DND-41 (cell line): Measurements from ENCODE around the gene BORCS6.

ENCODE experiments used
- ATAC-seq: fragments of 200-7000 bp; cut with Tn5 transposase; 3 replicates; pipeline ENCODE4 v1.9.1; 2021; ENCODE audit warnings: low read depth; ENCODE audit not compliant: insufficient read depth
- DNase-seq: peaks from one replicate; pipeline ENCODE4 v3.0.0-alpha.2; 2020
- H2AFZ ChIP-seq: 2 replicates; pipeline ENCODE4 v1.6.0; 2012; ENCODE audit warnings: low read depth, low read length
- H3K27ac ChIP-seq: 2 replicates; pipeline ENCODE4 v1.5.1; 2012; ENCODE audit warnings: low read length, inconsistent platforms
- H3K27me3 ChIP-seq: fragments of 200-600 bp; sonication (generic); 2 replicates; pipeline ENCODE4 v1.6.0; 2012; ENCODE audit warnings: low read length, mild to moderate bottlenecking, inconsistent platforms; ENCODE audit not compliant: insufficient read depth, poor library complexity
- H3K36me3 ChIP-seq: 2 replicates; pipeline ENCODE4 v1.5.1; 2012; ENCODE audit warnings: low read length, inconsistent platforms; ENCODE audit not compliant: insufficient read depth
- H3K4me1 ChIP-seq: 2 replicates; pipeline ENCODE4 v1.5.1; 2012; ENCODE audit warnings: mild to moderate bottlenecking, low read length; ENCODE audit not compliant: insufficient read depth
- H3K4me2 ChIP-seq: 2 replicates; pipeline ENCODE4 v1.6.0; 2012; ENCODE audit warnings: mild to moderate bottlenecking, moderate library complexity, low read length, inconsistent platforms; ENCODE audit not compliant: insufficient read depth
- H3K4me3 ChIP-seq, 2 experiments: fragments of 200-600 bp in 1 of 2; shearing (Covaris generic) in 1 of 2; 2 replicates each; pipeline ENCODE4 v1.5.1; 2012 to 2016; ENCODE audit warnings: inconsistent platforms in 2 of 2, low read length in 2 of 2, mild to moderate bottlenecking in 2 of 2, low read depth in 1 of 2, moderate library complexity in 1 of 2
- H3K79me2 ChIP-seq: 2 replicates; pipeline ENCODE4 v1.6.0; 2012; ENCODE audit warnings: low read length, inconsistent platforms; ENCODE audit not compliant: insufficient read depth
- H3K9ac ChIP-seq: 2 replicates; pipeline ENCODE4 v1.6.0; 2012; ENCODE audit warnings: low read depth, mild to moderate bottlenecking, inconsistent platforms, low read length, moderate library complexity
- H3K9me3 ChIP-seq: 2 replicates; pipeline ENCODE4 v1.5.1; 2012; ENCODE audit warnings: low read length, moderate library complexity, mild to moderate bottlenecking, inconsistent platforms; ENCODE audit not compliant: insufficient read depth, severe bottlenecking
- H4K20me1 ChIP-seq: 2 replicates; pipeline ENCODE4 v1.6.0; 2012; ENCODE audit warnings: low read length; ENCODE audit not compliant: insufficient read depth
- CTCF ChIP-seq: IDR thresholded peaks from 2 replicates; pipeline ENCODE4 v1.5.1; 2012; ENCODE audit warnings: borderline replicate concordance, low read length, moderate library complexity, mild to moderate bottlenecking; ENCODE audit not compliant: poor library complexity, severe bottlenecking; ENCODE audit errors: extremely low read depth
- EZH2 ChIP-seq: IDR thresholded peaks from 3 replicates; pipeline ENCODE4 v1.6.1; 2012; ENCODE audit warnings: borderline replicate concordance, low read depth, mild to moderate bottlenecking, moderate library complexity, low read length, inconsistent platforms; ENCODE audit not compliant: severe bottlenecking

BORCS6 gene

GRCh38 chr17:8224891-8225812 is 35.2 kb upstream of the BORCS6 start:
- H2AFZ ChIP-seq = no peak overlapping the region
- H3K27ac ChIP-seq = no peak overlapping the region
- H3K36me3 ChIP-seq = peaks cover 32% of the 10 kb centered on the region
- no peaks in the 10 kb centered on the region for H3K27me3 ChIP-seq
- H3K4me1 ChIP-seq = peaks cover 32% of the 10 kb centered on the region
- H3K4me2 ChIP-seq = no peak overlapping the region
- no peak overlapping the region for H3K4me3 ChIP-seq
- no peak overlapping the region for H3K9ac ChIP-seq
- no peaks in the 10 kb centered on the region for H3K9me3 ChIP-seq
- DNase-seq (no peak), ATAC-seq (no peak)
- no peaks in the 10 kb centered on the region for H4K20me1 ChIP-seq
- TF ChIP-seq EZH2 (no peak), CTCF (no peak)
- H3K79me2 ChIP-seq = no peaks in the 10 kb centered on the region; the same call in 1 of the 2 replicates

GRCh38 chr17:8223356-8224126 is 33.6 kb upstream of the BORCS6 start:
- peak; percentile 34 for ATAC-seq
- TF ChIP-seq EZH2 = no peak
- TF ChIP-seq CTCF = peak; percentile 67
- peaks cover 32% of the 10 kb centered on the region for H3K4me1 ChIP-seq
- peak overlapping the region; percentile 98 for H3K27ac ChIP-seq
- no peaks in the 10 kb centered on the region; the same call in 1 of the 2 replicates for H3K79me2 ChIP-seq
- no peaks in the 10 kb centered on the region for H3K9me3 ChIP-seq
- peak overlapping the region; percentile 89 for H3K9ac ChIP-seq
- H4K20me1 ChIP-seq = no peaks in the 10 kb centered on the region
- H3K4me2 ChIP-seq = peak overlapping the region; percentile 76
- peak overlapping the region; percentile 84 for H2AFZ ChIP-seq
- H3K36me3 ChIP-seq = peaks cover 16% of the 10 kb centered on the region
- peak overlapping the region; percentile 32 to 81; a peak in 3 of 4 replicates for H3K4me3 ChIP-seq
- H3K27me3 ChIP-seq = no peaks in the 10 kb centered on the region
- DNase-seq = peak; percentile 72

- TF ChIP-seq CTCF = no peak
- no peak for TF ChIP-seq EZH2
- H3K4me1 ChIP-seq = peaks cover 32% of the 10 kb centered on the region
- H3K9ac ChIP-seq = peak overlapping the region; percentile 89
- H3K79me2 ChIP-seq = no peaks in the 10 kb centered on the region; the same call in 1 of the 2 replicates
- DNase-seq = peak; percentile 94
- peak overlapping the region; percentile 98 for H3K27ac ChIP-seq
- peaks cover 9% of the 10 kb centered on the region for H3K36me3 ChIP-seq
- ATAC-seq = peak; percentile 64
- H4K20me1 ChIP-seq = no peaks in the 10 kb centered on the region
- H2AFZ ChIP-seq = peak overlapping the region; percentile 84
- peak overlapping the region; percentile 76 for H3K4me2 ChIP-seq
- H3K27me3 ChIP-seq = no peaks in the 10 kb centered on the region
- H3K9me3 ChIP-seq = no peaks in the 10 kb centered on the region
- H3K4me3 ChIP-seq = peak overlapping the region; percentile 32 to 81
These were observed 32.8 kb upstream of the BORCS6 start for GRCh38 chr17:8222630-8223355.
